ENCODE data around the gene ADAMTSL5. TPM values are rescaled to one million over a fixed set of nuclear protein-coding genes. Genes with fewer than 3 reads are reported as not detected.
"Not testable (repeated sequence)": the region's sequence is repeated elsewhere in the genome, so short reads cannot be mapped to it uniquely, and the experiment has no call there.

Gene ADAMTSL5
- total RNA-seq, result not detected in 2 replicates

GRCh38 chr19:1512671-1513498, at the start of gene ADAMTSL5:
TSS of gene ADAMTSL5 (minus strand) at chr19:1513019. CDS start at chr19:1510943, 2,076 bp downstream.
- no peak for DNase-seq (ENCODE audit: low read depth in 2 of 2)

DNA sequence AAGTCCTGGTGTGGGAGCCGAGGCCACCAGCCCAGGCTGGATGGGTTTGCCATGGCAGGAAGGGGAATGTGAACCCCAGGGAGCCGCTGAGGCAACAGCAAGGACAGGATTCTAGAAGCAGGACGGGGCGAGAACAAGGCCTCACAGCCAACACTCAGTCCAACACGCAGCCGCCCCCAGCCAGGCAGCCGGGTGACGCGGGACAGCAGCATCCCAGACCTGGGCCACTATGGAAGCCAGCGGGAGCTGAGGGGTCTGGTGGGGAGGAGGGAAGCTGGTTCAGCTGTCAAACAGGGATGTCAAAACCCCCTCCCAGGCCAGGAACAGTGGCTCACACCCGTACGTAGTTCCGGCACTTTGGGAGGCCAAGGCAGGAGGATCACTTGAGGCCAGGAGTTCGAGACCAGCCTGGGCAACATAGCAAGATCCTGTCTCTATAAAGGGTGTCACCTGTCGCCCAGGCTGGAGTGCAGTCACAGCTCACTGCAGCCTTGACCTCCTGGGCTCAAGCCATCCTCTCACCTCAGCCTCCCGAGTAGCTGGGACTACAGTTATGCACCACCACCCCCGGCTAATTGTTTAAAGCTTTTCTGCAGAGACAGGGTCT, 48.5 kb upstream of the ADAMTSL5 start:
- no peak for DNase-seq (ENCODE audit: low read depth in 2 of 2)

DNA sequence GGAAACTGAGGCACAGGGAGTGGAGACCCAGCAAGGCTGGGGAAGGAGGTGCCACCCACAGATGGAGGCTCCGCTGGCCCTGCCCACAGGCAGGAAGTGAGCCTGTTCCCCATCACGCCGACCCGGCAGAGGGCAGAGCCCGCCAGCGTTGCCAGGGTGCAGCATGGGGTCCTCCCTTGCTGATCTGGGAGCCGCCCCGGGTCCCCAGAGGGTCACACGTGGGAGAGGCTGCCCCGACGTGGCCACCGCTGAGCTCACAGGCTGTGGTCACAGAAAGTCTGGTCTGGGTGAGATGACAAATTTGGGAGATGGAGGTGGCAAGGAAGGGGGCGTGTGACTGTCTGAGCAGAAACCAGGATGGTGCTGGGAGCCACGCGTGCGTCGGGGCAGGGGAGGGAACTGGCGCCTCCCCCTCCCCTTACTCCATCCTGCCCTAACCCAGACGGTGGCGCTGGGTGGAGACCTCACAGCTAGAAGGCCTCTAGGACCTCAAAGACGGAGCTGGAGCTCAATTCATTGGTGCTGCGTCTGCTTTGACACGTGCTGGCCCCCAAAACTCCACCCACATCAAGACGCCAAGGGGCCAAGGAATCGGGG, 47.6 kb upstream of the ADAMTSL5 start:
- DNase-seq (ENCODE audit: low read depth in 2 of 2), result no peak

DNA sequence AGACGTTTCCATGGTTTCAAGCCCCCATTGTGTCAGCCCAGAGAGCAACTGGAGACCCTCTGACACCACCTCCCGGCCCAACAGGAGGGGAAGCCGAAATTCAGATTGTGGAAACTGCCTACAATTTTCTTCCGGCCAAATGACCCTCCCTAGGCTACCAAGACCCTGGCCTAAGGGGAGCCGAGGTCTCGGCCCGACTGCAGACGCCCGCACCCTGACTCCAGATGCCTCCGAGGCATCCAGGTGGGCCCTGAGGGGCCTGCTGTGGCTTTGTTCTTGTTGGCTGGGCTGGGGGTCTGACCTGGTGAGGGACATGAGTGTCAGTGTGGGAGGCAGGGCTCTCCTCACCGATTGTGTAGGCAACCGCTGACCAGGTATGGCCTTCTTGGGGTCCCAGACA, 45.7 kb upstream of the ADAMTSL5 start:
- DNase-seq (ENCODE audit: low read depth in 2 of 2), result no peak

GRCh38 chr19:1556390-1557070, 43.7 kb upstream of the ADAMTSL5 start:
- DNase-seq (ENCODE audit: low read depth in 2 of 2), result no peak

- DNase-seq (ENCODE audit: low read depth in 2 of 2), result no peak
Observed at GRCh38 chr19:1555487-1556389, 42.9 kb upstream of the ADAMTSL5 start.

GRCh38 chr19:1554968-1555367, 42.1 kb upstream of the ADAMTSL5 start:
- DNase-seq (ENCODE audit: low read depth in 2 of 2), result no peak

- DNase-seq (ENCODE audit: low read depth in 2 of 2), result no peak
Observed at GRCh38 chr19:1553415-1553814, 40.6 kb upstream of the ADAMTSL5 start.

DNA sequence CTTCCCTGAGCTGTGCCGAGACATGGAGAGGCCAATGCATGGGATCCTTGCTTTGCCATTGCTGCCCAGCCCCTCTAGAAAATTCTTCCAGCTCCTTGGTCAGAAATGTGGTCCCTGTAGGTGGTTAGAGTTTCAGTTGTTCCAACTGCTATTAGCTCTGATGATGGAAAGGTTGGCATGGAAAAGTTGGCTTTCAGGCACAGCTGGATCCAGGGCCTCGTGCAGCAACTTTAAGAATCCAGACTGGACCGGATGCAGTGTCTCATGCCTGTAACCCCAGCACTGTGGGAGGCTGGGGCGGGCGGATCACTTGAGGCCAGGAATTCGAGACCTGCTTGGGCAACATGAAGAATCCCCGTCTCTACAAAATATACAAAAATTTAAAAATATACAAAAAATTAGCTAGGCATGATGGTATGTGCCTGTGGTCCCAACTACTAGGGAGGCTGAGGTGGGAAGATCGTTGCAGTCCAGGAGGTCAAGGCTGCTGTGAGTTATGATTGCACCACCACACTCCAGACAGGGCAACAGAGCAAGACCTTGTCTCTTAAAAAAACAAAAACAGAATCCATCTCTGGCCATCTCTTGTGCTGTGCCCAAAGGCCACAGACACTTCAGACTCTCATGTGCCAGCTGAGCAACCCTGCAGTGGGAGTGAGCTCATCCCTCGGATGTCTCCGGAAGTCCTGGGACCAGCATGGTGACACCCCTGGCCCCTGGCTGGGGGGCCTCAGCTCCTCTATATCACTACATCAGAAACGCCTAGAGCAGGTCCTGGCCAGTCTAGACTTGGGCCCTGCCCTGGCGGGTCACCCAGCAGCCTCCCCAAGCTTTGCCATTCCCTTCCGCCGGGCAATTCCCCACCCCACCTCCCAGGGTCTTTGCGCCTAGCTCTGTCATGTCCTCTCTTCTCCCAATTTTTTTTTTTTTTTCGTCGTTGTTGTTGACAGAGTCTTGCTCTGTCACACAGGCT, 38.5 kb upstream of the ADAMTSL5 start:
- no peak for DNase-seq (ENCODE audit: low read depth in 2 of 2)

DNA sequence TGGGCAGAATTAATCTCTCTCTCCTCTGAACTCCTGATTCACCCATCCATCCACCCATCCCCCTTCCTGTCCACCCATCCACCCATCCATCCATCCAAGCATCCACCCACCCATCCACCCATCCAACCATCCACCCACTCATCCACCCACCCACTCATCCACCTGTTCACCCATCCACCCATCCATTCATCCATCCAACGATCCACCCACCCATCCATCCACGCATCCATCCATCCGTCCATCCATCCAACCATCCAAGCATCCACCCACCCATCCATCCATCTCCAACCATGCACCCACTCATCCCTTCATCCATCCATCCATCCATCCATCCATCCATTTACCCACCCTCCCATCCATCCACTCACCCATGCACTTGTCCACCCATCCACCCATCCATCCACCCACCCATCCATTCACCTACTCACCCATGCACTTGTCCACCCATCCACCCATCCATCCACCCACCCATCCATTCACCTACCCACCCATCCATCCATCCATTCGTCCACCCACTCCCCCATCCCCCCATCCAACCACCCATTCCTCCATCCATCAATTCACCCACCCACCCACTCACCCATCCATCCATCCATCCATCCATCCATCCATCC, 36.6 kb upstream of the ADAMTSL5 start:
- DNase-seq (ENCODE audit: low read depth in 2 of 2), result no peak

DNA sequence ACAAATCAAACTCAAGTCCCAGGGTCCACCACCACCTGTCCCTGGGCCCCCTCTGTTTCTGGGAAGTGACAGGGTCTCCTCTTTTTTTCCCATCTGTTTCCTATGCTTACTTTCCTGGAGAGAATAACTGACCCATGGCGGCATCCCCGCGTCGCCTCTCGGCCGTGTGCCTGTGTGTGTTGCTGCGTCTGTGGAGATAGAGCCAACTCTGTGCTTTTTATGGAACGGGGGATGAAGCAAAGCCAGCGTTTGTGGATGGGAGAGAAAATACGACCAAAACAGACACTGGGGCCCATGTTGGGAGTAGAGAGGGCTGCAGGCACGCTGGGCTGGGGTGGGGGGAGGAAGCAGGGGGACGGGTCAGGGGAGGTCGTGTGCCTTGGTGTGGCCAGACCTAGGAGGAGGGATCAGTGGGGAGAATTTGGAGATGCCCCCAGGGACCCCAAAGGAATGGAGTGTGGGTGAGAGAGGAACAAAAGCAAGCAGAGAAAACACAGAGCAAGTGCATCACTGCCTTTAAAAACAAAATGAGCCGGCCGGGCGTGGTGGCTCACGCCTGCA, 27.6 kb upstream of the ADAMTSL5 start:
- DNase-seq (ENCODE audit: low read depth in 2 of 2), result no peak

GRCh38 chr19:1539749-1540148, 26.9 kb upstream of the ADAMTSL5 start:
- DNase-seq (ENCODE audit: low read depth in 2 of 2), result not testable (repeated sequence)

DNA sequence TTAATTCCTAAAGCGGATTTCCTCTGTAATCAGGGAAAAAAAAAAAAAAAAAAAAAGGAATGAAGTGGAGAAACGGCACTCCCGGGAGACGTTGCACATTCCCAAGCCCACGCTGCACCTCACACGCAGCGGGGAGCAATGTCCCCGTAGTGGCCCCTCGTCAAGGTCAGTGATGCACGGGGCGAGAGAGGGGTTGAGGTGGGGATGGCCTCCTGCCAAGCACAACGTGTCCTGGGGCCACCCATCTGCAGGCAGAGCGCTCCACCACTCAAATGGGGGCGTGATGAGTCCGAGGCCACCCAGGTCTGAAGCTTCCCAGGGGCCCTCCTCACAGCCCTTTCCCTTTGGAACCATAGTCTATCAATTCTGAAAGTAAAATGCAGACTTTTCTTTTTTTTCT, 26.2 kb upstream of the ADAMTSL5 start:
- DNase-seq (ENCODE audit: low read depth in 2 of 2), result no peak

DNA sequence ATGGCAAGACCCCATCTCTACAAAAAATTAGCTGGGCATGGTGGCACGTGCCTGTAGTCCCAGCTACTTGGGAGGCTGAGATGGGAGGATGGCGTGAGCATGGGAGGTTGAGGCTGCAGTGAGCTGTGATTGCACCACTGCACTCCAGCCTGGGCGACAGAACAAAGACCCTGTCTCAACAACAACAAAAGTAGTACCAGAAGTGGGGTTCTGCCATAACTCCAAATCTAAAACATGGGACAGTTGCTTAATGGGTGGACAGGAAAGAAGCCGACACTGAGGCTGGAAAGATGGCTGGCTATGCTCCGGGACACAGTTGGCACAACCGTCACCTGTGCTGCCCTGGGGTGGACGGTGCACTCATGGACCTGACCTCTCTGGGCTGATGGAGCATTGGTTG, 22.9 kb upstream of the ADAMTSL5 start:
- not testable (repeated sequence) for DNase-seq (ENCODE audit: low read depth in 2 of 2)

GRCh38 chr19:1534972-1535371, 22.2 kb upstream of the ADAMTSL5 start:
- DNase-seq (ENCODE audit: low read depth in 2 of 2), result no peak

DNA sequence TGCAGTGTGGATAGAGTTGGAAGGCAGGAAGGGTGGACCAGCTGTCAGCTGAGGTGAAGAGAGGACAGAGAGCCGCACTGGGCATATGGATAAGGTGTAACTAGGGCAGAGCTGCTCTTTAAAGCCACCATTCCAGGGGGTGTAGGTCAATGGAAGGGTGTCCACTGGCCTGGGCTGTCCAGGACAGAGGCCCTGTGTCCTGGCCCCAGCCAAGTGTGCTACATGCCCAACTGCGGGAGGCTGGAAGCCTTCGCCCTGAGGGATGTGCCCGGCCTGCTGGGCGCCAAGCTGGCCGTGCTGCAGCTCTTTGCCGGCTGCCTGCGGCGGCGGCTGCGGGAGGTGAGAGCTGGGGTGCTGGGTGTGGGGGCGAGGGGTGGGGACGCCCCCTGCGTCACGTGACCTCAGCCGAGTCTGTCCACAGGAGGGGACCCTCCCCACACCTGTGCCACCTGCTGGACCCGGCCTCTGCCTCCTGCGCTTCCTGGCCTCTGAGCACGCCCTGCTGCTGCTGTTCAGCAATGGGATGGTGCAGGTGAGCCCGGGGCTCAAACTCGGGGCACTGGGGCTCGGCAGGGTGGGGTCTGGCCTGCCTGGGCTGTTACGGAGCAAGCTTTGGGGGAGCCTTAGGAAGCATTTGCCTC, 20.8 kb upstream of the ADAMTSL5 start:
- DNase-seq (ENCODE audit: low read depth in 2 of 2), result no peak

DNA sequence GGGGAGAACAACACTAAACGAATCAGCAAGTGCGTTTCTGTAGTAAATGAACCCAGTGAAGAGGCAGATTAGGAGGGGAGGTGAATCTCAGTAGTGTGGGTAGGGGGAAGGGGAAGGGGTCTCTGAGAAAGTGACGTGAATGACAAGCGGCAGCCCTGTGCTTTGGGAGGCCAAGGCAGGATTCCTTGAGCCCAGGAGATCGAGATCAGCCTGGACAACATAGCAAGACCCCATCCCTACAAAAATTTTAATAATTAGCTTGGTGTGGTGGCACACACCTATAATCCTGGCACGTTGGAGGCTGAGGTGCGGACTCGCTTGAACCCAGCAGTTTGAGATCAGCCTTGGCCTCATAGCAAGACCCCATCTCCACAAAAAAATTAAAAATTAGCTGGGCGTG, 19.2 kb upstream of the ADAMTSL5 start:
- DNase-seq (ENCODE audit: low read depth in 2 of 2), result no peak

GRCh38 chr19:1531587-1531986, 18.8 kb upstream of the ADAMTSL5 start:
- no peak for DNase-seq (ENCODE audit: low read depth in 2 of 2)

- not testable (repeated sequence) for DNase-seq (ENCODE audit: low read depth in 2 of 2)
Observed at GRCh38 chr19:1530856-1531255, 18.0 kb upstream of the ADAMTSL5 start.
